HG02571 (cell line): ENCODE data around the gene LLCFC1.

ENCODE experiments used
- ATAC-seq: cut with Tn5 transposase; IDR thresholded peaks from one replicate; pipeline ENCODE4 v1.9.1; 2021; ENCODE audit warnings: mild to moderate bottlenecking, moderate library complexity; ENCODE audit not compliant: unreplicated experiment

The LLCFC1 gene

DNA sequence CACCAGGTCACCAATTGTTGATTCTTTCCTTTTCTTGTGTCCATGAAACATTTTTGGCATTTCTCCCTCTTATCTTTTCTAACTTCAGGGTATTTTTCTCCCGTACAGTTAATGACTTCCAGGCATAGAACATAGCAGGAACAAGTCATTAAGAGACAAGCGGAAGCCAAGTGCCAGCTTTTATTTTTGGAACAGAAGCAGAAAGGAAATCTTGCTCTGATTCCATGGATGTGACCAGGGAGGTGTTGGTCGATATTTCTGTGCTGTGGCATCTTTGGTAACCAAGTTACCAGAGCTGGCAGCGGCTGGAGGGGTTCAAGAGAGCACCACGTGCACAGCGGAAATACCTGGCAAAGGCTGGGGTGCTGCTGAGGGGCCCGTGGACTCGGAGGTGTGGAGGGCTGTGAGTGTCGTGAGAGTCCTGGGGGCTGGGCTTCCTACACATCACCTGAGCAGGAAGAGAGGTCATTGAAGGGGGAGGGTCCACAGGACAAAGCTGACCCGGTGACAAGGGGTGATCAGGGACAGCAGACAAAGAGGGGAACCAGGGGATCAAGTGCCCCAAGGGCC lies 1.8 kb downstream of the LLCFC1 start:
- no peak for ATAC-seq

DNA sequence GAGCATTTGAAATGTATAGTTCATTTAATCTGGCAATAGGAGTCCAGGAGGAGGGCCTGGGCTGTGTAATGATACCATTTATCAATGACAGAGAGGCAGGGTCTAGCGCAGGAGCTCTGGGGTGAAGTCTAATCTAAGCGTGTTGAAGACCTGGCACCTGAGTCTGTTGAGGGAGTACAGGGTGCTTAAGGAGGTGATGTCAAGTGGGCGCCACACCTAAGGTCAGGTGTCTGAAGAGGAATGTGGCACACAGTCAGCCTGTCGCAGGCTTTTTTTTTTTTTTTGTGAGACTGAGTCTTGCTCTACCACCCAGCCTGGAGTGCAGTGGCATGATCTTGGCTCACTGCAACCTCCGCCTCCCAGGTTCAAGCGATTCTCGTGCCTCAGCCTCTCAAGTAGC lies 2.3 kb downstream of the LLCFC1 start:
- ATAC-seq: no peak

DNA sequence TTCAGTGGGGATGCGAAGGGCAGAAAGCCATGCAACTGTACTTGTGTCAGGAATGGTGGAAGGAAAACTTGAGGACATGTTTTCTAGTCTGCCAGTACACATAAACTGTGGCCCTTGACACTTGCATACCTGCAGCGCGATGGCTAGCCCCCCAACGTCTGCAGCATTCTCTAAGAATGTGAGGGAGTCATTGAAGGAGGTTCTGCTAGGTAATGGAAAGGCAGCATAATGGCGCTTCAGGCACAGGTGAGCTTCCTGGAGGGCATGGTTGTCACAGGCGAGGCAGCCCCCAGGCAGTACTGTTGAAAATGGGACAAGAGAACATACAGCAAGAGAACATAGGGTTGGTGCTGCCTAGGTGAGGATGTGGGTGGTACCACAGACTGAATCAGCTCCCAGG lies 3.5 kb downstream of the LLCFC1 start:
- no peak for ATAC-seq

DNA sequence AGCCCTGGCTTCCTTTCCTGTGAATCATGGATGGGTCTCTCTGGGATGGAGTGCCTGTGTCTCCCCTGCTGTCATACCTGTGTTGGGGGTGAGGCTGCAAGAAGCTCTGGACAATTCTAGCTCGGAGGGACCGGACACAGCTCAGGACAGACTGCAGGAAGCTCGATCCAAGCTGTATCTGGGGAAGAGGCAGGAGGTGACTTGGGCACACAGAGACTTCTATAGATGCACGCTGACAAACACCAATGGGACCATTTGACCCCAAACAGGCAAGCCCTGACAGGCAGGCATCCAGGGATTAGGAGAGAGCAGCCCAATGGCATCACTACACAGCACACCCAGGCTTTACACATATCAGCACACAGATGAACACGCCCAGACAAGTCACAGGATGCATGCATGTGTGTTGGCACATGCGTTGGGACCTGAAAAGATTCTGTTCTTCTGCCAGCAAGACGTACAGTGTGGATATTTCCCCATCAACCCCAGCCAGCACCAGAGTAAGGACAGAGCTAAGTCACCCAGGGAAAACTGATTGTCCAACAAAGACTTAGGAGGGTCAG lies 4.5 kb downstream of the LLCFC1 start:
- ATAC-seq: no peak

DNA sequence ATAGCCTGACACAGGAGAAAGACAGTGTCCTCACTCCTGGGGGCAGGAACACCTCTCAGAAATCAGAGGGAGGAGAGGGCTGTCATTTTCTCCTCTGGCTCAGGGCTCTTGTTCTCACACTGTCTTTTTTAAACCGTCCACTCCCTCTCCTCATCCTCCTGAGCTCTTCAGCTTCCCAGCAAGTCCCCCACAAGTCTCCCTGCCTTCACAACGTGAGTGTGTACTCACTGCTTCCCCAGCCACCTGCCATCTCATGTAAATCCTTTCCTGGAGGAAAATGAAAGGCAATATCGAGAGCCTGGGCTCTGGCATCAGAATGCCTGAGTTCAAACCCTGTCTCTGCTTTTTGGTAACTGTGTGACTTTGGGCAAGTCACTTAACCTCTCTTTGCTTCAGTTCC lies 5.7 kb downstream of the LLCFC1 start:
- ATAC-seq: no peak

DNA sequence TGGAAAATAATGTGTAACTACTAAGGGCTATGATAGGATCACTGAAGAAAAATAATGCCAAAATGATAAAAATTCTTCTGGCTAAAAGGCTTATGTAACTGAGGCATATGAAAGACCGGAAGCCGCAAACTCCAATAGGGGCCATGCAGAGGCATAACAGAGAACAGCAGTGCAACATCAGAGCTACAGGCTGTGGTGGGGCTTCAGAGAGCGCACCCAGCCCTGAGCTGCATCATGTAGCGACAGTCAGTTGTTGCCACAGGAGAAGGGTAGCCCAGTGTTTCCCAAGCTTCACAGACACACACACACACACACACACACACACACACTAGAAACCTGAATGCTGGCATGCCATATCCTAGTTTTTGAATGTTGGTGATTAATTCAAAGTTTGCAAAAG lies 9.3 kb downstream of the LLCFC1 start:
- no peak for ATAC-seq

DNA sequence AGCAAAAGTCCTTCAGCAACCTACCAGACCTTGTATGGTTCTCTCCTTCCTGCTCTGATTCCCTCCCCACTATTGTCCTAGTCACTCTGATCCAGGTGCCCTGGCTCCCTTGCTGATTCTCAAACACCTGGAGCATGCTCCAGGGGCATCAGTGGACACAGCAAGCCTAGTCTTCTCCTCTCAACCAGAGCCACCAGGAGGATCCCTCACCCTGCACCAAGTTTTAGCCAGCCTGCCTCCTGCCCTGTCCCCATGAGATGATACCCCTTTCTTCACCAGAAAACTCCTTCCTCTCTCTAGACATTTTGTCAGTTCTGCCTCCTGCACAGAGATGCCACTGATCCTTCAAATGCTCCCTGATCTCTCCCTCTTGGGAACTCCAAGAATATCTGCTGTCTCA lies 11.0 kb downstream of the LLCFC1 start:
- no peak for ATAC-seq

DNA sequence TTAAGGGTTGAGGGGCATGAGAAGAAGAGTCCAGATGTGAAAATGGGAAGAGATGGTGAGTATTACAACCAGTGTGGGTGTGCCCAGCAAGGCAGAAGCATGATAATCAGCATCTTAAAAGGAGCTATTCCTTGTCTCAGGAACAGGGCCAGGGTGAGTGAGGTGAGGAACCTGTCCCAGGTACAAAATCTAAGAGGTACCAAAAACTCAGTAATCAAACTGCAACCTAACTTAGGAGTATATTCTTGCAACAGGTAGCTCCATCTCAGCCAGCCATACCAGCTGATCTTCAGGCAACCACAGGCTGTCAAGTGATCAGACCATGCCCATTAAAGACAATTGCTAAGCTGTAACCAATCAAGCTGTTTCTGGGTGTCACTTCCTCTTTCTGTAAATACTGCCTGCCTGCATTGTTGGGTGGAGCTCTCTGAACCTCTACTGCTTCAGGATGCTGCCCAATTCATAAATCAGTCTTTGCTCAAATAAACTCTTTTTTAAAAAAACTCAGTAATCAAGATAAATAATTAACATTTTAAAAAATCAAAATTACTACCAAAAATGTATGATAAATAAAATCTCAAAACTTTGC lies 15.5 kb downstream of the LLCFC1 start:
- no peak for ATAC-seq

DNA sequence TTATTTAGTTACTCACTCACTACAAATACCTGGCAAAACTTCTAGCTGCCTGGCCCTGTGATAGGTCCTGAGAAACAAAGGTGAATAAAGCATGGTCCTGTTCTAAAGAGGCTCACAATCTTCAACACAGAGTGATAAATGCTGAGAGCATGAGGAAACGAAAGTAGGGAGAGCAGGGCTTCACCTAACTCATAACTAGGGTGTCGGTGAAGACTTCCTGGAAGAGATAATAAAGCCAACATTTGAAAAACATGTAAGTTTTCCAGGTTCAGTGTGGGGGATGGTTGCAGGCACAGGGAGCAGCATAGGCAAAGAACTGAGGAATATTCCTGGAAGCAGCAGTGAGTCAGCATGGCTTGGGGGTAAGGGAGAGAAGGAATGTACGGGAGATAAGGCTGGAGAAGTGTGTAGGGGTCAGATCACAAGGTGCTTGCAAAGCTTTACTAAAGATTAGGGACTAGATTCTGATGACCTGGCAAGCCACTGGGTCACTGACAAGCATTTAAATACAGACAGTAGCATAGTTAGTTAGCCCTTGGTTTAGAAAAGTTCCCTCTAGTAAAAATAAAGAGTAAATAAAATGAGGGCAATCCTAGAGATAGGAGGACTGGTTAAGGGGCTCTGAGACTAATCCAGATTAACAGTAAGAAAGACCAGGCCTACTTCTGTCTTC lies 17.8 kb downstream of the LLCFC1 start:
- no peak for ATAC-seq

DNA sequence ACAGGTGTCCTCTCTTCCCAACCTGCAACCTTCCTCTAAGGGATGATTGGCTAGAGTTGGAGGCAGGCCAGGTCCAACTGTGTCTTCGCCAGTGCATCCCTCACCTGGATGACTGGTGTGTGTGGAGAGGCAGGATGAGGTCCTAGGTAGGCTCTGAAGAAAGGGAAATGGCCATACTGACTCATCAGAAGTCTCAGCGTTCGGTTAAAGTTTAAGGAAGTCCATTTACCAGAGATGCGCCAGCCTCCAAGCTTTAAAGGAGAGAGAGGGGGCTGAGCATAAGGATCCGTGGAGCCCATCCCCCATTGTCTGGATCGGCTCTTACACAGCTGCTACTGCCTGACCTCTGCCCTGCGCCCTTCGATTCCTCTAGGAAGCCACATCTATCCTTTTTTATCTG lies 18.4 kb downstream of the LLCFC1 start:
- ATAC-seq: no peak

DNA sequence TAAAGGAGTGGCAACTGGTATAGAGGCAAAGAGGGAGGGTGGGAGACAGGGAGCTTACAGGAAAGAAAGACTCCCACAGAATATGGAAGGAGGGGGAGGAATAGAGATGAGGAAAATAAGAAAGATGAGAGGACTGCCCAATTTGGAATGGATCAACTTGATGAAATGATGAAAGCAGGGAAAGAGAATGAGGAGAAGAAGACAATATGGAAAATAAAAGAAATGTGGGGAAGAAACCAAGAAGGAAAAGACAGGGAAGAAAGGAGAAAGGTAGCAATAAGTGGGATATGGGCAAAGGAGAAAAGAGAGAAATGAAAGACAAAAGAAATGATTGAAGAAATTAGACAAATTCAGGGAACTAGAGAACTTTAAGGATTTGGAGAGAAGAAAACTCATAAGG lies 19.9 kb downstream of the LLCFC1 start:
- no peak for ATAC-seq

DNA sequence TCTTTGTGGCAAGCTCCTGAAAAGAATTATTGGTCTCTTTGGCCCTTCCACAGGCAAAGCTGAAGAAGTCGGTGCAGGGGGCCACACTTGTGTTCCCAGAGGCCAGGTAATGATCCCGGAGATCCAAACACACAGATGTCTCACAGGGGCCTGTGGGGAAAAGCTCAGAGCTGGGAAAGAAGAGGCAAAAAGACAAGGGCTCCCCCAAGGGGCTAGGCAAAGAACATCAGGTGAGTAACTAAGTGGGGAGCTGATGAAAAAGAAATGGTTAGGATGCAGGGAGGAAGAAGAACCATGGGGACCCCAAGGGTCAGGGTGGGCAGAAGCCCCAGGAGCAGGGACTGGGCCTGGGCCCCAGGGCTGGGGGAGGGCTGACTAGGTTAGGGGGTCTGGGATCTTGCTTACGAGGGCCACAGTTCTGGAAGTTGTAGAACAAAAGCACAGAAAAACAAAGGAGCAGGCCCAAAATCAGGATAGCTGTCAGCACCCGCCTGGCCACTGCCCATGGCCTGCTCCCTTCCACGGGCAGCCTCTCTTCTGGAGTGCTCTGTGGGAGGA lies 21.8 kb downstream of the LLCFC1 start:
- no peak for ATAC-seq

DNA sequence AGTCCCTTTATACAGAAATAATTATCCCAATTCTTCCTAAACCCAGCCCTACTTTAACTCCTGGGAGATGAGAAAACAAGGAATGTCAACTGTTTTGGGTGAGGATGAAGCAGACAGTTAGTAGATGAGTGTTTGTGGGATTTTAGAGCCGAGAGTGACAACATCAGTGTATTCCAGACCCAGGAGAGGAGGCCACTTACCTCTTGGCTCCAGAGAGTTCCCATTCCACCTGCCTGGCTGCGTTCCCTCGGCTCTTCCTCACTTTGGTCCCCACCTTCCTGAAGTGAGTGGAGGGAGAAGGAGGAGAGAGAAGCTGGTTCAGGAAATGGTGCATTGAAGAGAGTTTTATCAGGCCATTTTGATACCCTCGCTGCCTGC lies 22.3 kb downstream of the LLCFC1 start:
- ATAC-seq: no peak

DNA sequence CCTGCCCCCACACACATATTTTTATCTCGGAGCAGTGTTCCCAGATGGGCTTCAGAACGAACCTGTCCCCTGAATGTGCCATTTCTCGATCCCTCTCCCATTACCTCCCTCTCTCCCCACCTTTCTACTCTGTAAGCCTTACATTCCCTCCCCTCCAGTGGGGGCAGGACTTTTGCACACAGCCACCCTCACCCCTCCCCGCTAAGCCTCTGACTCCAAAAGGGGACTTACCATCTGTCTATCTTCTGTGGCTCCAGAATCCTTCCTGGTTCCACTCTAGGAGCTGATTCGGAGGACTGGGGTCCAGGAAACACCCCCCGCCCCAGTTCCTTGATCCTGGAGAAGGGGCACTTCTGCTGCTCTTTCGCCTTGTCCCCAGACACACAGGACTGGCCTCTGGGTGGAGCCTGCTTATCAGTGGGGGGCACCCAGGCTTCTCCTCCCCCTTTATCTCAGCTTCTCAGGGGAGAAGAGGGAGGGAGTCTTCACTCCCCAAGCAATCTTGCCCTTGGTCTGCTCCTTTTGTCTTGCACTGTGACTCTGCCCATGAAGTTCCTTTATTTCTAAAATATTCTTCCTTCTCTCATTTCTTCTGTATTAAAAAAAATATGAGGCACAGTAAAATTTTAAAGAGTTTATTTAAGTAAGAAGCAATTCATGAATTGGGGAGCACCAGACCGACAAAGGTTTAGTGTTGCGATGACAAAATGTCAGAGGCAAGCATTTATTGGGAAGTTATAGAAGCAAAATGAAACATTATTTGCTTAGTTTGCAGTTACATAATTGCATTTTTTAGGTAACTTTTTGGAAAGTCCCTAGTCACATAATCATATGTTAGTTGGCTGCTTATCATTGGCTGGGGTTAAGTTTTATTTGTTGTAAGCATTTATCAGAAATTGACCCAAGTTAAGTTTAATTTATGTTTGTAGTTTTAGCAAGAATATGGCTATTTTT lies 23.0 kb downstream of the LLCFC1 start, which contains the start of gene KEL:
Gene KEL (minus strand): TSS at position 391 of the 954 bp plus-strand sequence. CDS start 157 bp downstream, at position 234.
- ATAC-seq: no peak

DNA sequence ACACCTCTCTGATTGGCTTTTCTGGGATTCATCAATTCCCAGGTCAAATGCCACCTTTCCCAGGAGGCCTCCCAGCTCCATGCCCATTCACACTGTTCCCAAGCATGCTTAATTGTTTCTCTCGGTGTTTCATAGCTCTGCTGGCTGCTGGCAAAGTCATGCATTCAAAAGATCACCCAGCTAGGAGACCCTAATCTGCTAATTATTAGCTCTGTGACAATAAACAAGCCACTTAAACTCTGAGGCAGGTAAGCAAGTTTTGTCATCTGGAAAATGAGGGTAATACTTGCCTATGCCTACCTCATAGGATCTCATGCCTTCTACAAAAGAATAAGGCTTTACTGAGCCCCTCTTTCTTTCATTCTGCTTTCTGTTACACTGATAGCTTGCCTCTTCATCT lies 23.7 kb downstream of the LLCFC1 start:
- ATAC-seq: no peak

DNA sequence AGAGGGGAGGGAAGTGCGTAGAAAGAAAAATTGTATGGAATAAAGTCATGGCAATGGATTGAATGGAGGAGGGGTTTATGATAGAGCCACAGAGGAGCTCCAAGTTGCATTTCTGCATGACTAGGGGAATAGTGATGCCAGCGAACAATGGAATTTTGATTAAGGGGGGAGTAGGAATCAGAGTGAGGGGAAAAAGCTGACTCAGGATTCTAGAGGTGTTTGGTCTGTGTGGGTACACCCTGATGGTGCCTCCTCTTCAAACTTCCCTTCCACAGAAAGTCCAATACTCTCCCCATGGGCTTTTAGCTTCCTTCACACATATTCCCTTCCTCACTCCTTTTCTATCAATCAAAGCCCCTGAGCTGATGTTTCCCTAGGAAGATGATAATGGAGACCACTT lies 24.7 kb downstream of the LLCFC1 start:
- no peak for ATAC-seq

DNA sequence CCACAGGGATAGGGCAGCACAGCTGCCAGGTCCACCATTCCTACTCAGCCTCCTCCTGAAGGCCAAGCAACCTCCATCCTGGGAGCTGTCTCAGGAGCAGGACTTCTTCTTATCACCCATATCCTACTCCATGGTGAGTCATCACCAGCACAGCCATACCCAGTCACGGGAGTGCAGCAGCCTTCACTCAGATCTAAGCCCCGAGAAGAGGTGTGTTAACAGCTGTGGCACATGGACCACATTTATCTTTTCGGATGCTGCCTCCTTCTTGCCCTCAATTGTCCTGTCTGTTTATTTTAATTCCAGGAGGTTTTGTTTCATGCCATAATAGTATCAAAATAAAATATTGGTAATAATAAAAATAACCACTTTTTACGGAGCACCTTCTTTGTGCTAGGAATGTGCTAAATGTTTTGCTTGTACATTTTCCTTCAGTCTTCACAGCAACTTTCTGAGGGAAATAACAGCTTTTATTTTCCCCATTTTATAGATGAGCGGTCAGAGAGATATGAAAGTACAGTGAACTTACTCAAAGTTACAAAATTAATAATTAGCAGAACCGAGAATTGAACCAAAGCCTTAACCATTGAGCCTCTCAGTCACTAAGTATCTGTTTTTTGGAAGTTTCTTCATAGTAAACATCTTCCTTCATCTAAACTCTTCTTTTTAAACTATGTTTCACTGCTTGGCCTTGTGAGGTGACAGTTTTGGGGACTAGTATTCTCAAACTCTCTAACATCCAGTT lies 25.4 kb downstream of the LLCFC1 start:
- ATAC-seq: no peak

DNA sequence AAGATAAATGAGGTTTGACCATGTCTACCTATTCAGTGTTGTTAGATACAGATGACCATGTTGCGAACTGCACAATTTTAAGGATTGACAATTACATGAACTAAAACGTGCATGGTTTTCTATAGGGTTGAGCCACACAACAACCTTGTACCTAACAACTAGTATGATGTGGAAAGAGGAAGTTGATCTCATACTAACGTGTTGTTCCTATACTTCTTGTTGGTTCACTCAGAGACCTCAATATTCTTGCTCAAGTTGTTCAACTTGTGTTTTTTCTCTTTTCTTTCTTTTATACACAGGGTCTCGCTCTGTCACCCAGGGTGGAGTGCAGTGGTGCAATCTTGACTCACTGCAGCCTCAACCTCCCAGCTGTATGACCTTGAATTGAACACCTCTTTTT lies 28.9 kb downstream of the LLCFC1 start:
- no peak for ATAC-seq

DNA sequence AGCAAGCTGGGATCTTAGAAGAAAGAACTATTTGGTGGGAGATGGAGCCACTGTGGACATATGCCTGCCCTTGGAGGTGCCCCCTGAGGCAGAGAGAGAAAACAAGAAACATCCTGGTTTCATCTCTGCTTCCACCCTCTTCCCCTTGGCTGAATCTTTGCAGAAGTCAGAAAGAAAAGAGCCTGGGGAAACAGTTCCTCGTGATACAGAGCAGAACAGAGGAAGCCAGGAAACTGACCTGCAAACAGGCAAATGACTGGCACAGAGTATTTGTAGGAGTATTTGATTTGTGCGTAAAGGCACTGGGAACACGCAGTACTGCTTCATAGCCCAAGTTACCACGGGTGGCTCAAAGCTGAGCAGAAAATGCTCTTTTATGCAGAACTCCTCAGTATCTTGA lies 29.9 kb downstream of the LLCFC1 start:
- ATAC-seq: no peak

DNA sequence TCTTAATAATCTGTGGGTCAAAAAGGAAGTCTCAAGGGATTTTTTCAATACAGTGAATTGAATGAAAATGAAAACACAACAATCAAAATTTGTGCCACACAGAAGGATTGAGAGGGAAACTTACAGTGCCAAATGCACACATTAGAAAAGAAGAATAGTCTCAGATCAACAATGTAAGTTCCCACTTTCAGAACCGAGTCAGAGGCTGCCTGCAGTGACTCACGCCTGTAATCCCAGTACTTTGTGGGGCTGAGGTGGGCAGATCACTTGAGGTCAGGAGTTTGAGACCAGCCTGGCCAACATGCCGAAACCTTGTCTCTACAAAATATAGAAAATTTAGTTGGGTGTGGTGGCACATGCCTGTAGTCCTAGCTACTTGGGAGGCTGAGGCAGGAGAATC lies 35.3 kb downstream of the LLCFC1 start:
- ATAC-seq: no peak
